ENCODE measurements around the gene SETD2. TPM values are rescaled to one million over a fixed set of nuclear protein-coding genes. Genes with fewer than 3 reads are reported as not detected.

SETD2 gene
- total RNA-seq, 2 experiments from 2014 or later, result 55.7 to 74.5 TPM

DNA sequence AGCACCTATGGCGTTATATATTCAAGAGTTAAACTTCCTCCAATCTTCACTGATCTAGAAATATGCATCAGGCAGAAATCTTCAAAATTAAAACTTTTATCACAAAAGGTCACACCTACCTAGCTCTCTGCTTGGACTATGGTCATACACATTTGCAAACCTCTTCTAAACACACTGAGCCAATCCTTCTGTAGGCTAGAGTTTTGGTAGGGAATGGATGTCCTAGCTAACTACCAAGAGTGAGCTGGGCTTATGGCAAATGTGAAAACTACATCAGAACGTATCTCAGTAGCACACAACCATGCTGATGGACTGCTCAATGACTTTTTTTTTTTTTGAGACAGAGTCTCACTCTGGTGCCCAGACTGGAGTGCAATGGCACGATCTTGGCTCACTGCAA, 29.6 kb downstream of the SETD2 start:
- intact Hi-C loops (cut with micrococcal nuclease; ENCODE audit: unreplicated experiment), result no loop called here
- Histone ChIP-seq H4K20me1 (ENCODE audit: insufficient read depth, low read length) (peaks cover 22% of the 10 kb centered on the region), H3K4me2 (ENCODE audit: low read length) (no peak overlapping the region), H2AFZ (ENCODE audit: low read length) (no peak overlapping the region), H3K4me3 (ENCODE audit: low read depth, low read length, poor library complexity, severe bottlenecking) (no peak overlapping the region), H3K36me3 (ENCODE audit: insufficient read depth, low read length) (peaks cover 23% of the 10 kb centered on the region), H3K9me3 (ENCODE audit: low read length) (no peaks in the 10 kb centered on the region), H3K9me2 (ENCODE audit: insufficient read depth, low read length) (no peaks in the 10 kb centered on the region), H3K4me1 (ENCODE audit: insufficient read depth, low read length, poor library complexity, severe bottlenecking) (peaks cover 15% of the 10 kb centered on the region), H3K27ac (ENCODE audit: low read depth, low read length, poor library complexity, severe bottlenecking) (no peak overlapping the region), H3K79me2 (ENCODE audit: insufficient read depth, low read depth, low read length) (peaks cover 99% of the 10 kb centered on the region)
- no TSS peak for BruUV-seq (replicated peaks)
- TF ChIP-seq, protein P1, sequence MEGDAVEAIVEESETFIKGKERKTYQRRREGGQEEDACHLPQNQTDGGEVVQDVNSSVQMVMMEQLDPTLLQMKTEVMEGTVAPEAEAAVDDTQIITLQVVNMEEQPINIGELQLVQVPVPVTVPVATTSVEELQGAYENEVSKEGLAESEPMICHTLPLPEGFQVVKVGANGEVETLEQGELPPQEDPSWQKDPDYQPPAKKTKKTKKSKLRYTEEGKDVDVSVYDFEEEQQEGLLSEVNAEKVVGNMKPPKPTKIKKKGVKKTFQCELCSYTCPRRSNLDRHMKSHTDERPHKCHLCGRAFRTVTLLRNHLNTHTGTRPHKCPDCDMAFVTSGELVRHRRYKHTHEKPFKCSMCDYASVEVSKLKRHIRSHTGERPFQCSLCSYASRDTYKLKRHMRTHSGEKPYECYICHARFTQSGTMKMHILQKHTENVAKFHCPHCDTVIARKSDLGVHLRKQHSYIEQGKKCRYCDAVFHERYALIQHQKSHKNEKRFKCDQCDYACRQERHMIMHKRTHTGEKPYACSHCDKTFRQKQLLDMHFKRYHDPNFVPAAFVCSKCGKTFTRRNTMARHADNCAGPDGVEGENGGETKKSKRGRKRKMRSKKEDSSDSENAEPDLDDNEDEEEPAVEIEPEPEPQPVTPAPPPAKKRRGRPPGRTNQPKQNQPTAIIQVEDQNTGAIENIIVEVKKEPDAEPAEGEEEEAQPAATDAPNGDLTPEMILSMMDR (conservative IDR thresholded peaks at IDR 0.05; ENCODE audit: low read length), result no peak
- no peak for TF ChIP-seq EZH2phosphoT487 (IDR thresholded peaks at IDR 0.05; ENCODE audit: borderline replicate concordance, low read depth, low read length)
- CTCF ChIA-PET (ENCODE audit: unreplicated experiment), result no interaction called here
- POLR2A ChIA-PET, result interaction anchor here (1.0 to 2.4 kb wide), 2 partner anchors 12 to 15 kb away, joined by 5 to 8 read pairs; no protein-coding TSS in a partner anchor
- DNase-seq (ENCODE audit: low spot score), result no peak

DNA sequence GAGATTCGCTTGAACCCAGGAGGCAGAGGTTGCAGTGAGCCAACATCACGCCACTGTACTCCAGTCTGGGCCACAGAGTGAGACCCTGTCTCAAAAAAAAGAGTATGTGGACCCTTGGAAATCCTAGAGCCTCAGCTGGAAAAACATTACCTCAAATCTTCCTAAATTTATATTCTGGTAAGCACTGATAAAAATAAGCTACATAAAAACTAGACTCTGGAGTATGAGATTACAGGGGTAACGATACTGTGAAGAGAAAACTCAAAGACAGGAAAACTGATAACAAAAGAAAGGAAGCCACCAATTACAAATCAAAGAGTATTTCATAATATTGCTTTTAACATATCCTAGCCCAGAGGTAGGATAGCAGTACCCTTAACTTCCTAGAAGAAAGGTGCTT, 30.3 kb downstream of the SETD2 start:
- Histone ChIP-seq H3K9me3 (ENCODE audit: low read length) (no peaks in the 10 kb centered on the region), H3K36me3 (ENCODE audit: insufficient read depth, low read length) (peaks cover 27% of the 10 kb centered on the region), H3K79me2 (ENCODE audit: insufficient read depth, low read depth, low read length) (peaks cover 99% of the 10 kb centered on the region), H3K27ac (ENCODE audit: low read depth, low read length, poor library complexity, severe bottlenecking) (no peak overlapping the region), H4K20me1 (ENCODE audit: insufficient read depth, low read length) (peaks cover 19% of the 10 kb centered on the region; the same call in 1 of the 2 replicates), H3K4me3 (ENCODE audit: low read depth, low read length, poor library complexity, severe bottlenecking) (no peak overlapping the region), H2AFZ (ENCODE audit: low read length) (no peak overlapping the region), H3K4me2 (ENCODE audit: low read length) (no peak overlapping the region), H3K4me1 (ENCODE audit: insufficient read depth, low read length, poor library complexity, severe bottlenecking) (peaks cover 15% of the 10 kb centered on the region), H3K9me2 (ENCODE audit: insufficient read depth, low read length) (no peaks in the 10 kb centered on the region)
- intact Hi-C loops (cut with micrococcal nuclease; ENCODE audit: unreplicated experiment), result no loop called here
- DNase-seq (ENCODE audit: low spot score), result no peak
- no peak for TF ChIP-seq EZH2phosphoT487 (IDR thresholded peaks at IDR 0.05; ENCODE audit: borderline replicate concordance, low read depth, low read length)
- TF ChIP-seq, protein P1 (conservative IDR thresholded peaks at IDR 0.05; ENCODE audit: low read length), result no peak
- POLR2A ChIA-PET, result interaction anchor here (0.5 to 2.4 kb wide), 4 partner anchors 16 to 118 kb away, joined by 3 to 8 read pairs (median 6); no protein-coding TSS in a partner anchor
- no TSS peak for BruUV-seq (replicated peaks)
- CTCF ChIA-PET (ENCODE audit: unreplicated experiment), result no interaction called here

DNA sequence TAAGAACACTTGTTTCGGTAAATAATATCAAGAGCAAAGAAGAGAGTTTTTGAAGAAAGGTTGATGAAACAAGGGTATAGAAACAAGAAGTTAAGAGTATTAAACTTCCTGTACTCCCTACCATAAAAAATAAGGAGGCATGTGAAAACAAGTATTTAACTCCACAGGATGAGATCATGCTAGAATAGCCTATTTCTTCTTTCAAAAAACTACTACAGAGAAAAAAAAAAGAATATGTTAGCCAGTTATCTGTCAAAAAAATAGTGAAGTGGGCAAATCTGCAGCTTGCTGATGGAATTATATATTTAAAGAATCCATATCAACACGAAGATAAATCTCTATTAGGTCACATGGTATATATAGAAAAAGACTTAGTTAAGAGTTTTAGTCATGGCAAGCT, 33.4 kb downstream of the SETD2 start:
- TF ChIP-seq, protein P1 (conservative IDR thresholded peaks at IDR 0.05; ENCODE audit: low read length), result no peak
- no peak for TF ChIP-seq EZH2phosphoT487 (IDR thresholded peaks at IDR 0.05; ENCODE audit: borderline replicate concordance, low read depth, low read length)
- no peak overlapping the region for H3K27ac ChIP-seq (ENCODE audit: low read depth, low read length, poor library complexity, severe bottlenecking)
- no peak overlapping the region for H2AFZ ChIP-seq (ENCODE audit: low read length)
- BruUV-seq (replicated peaks), result no TSS peak
- DNase-seq (ENCODE audit: low spot score), result no peak
- ChIA-PET POLR2A (interaction anchor here (1.0 to 2.3 kb wide), 5 partner anchors 10 to 34 kb away, joined by 3 to 12 read pairs (median 4); no protein-coding TSS in a partner anchor), CTCF (ENCODE audit: unreplicated experiment) (no interaction called here)
- H4K20me1 ChIP-seq (ENCODE audit: insufficient read depth, low read length), result peaks cover 15% of the 10 kb centered on the region; the same call in 1 of the 2 replicates
- intact Hi-C loops (cut with micrococcal nuclease; ENCODE audit: unreplicated experiment), result no loop called here
- H3K9me2 ChIP-seq (ENCODE audit: insufficient read depth, low read length), result no peaks in the 10 kb centered on the region
- no peak overlapping the region for H3K4me3 ChIP-seq (ENCODE audit: low read depth, low read length, poor library complexity, severe bottlenecking)
- H3K9me3 ChIP-seq (ENCODE audit: low read length), result no peaks in the 10 kb centered on the region
- H3K36me3 ChIP-seq (ENCODE audit: insufficient read depth, low read length), result peaks cover 54% of the 10 kb centered on the region
- H3K4me2 ChIP-seq (ENCODE audit: low read length), result no peak overlapping the region
- peaks cover 100% of the 10 kb centered on the region for H3K79me2 ChIP-seq (ENCODE audit: insufficient read depth, low read depth, low read length)
- peaks cover 15% of the 10 kb centered on the region for H3K4me1 ChIP-seq (ENCODE audit: insufficient read depth, low read length, poor library complexity, severe bottlenecking)
